Testis (tissue), 2 donors: ENCODE measurements around the gene A1BG.

ENCODE experiments used
- CTCF ChIP-seq, 3 experiments: fragments of 450-650 bp in 2 of 3; fragments of 200-600 bp in 1 of 3; sonication (generic) in 1 of 3; IDR thresholded peaks; one replicate each; pipeline ENCODE4 v1.5.1; 2016 to 2019; ENCODE audit warnings: antibody characterized with exemption in 3 of 3, mild to moderate bottlenecking in 2 of 3, moderate library complexity in 1 of 3
- POLR2A ChIP-seq: fragments of 450-650 bp; IDR thresholded peaks from one replicate; pipeline ENCODE4 v1.6.1; 2017; ENCODE audit warnings: antibody characterized with exemption, mild to moderate bottlenecking, moderate library complexity

GRCh38 chr19:58338336-58338735 lies 15.0 kb downstream of the A1BG start:
- no peak for TF ChIP-seq POLR2A
- TF ChIP-seq CTCF (IDR thresholded peaks at IDR 0.05) = no peak
